ENCODE results near the gene DHX38.

- TF ChIP-seq FOXK2 (IDR thresholded peaks at IDR 0.05) (no peak), LEF1 (IDR thresholded peaks at IDR 0.05; ENCODE audit: borderline replicate concordance) (no peak), TARDBP (IDR thresholded peaks at IDR 0.05) (no peak), FOXA1 (IDR thresholded peaks at IDR 0.05) (no peak), BHLHE40 (IDR thresholded peaks at IDR 0.05; ENCODE audit: borderline replicate concordance) (no peak), ELF4 (IDR thresholded peaks at IDR 0.05) (no peak), HDGF (IDR thresholded peaks at IDR 0.05; ENCODE audit: borderline replicate concordance) (no peak), ARNT (IDR thresholded peaks at IDR 0.05) (no peak), SUZ12 (IDR thresholded peaks at IDR 0.05) (no peak), ZNF384 (IDR thresholded peaks at IDR 0.05) (no peak), SP1 (IDR thresholded peaks at IDR 0.05) (no peak), CTBP1 (IDR thresholded peaks at IDR 0.05; ENCODE audit: borderline replicate concordance) (no peak), PKNOX1 (IDR thresholded peaks at IDR 0.05) (no peak), NFRKB (IDR thresholded peaks at IDR 0.05) (no peak)
Measured at GRCh38 chr16:72073560-72074230, 20.0 kb upstream of the DHX38 start.
